Astrocyte (in vitro differentiated cells and primary cell): Measurements from ENCODE around the gene SPATA31E1. TPM values are rescaled to one million over a fixed set of nuclear protein-coding genes. Genes with fewer than 3 reads are reported as not detected.
"Not testable (repeated sequence)": the region's sequence is repeated elsewhere in the genome, so short reads cannot be mapped to it uniquely, and the experiment has no call there.

Source experiments
- DNase-seq: peaks from one replicate; pipeline ENCODE4 v3.0.0-alpha.2; 2010; ENCODE audit warnings: low read depth
- FAIRE-seq: peaks from 2 replicates; lab custom pipeline; 2011; peaks lifted over from hg19 to GRCh38; lab: Jason Lieb, UNC
- H2AFZ ChIP-seq: 2 replicates; pipeline ENCODE4 v1.6.0; 2012; ENCODE audit warnings: low read depth, low read length, inconsistent platforms
- H3K27ac ChIP-seq: 2 replicates; pipeline ENCODE4 v1.5.1; 2011; ENCODE audit warnings: low read depth, low read length, inconsistent platforms
- H3K27me3 ChIP-seq: 2 replicates; pipeline ENCODE4 v1.6.0; 2011; ENCODE audit warnings: low read length, inconsistent platforms; ENCODE audit not compliant: insufficient read depth
- H3K36me3 ChIP-seq: 2 replicates; pipeline ENCODE4 v1.5.1; 2011; ENCODE audit warnings: low read length, inconsistent platforms; ENCODE audit not compliant: insufficient read depth
- H3K4me1 ChIP-seq: 2 replicates; pipeline ENCODE4 v1.5.1; 2011; ENCODE audit warnings: low read length, inconsistent platforms; ENCODE audit not compliant: insufficient read depth
- H3K4me2 ChIP-seq: 2 replicates; pipeline ENCODE4 v1.6.0; 2012; ENCODE audit warnings: low read length, inconsistent platforms
- H3K4me3 ChIP-seq: 2 replicates; pipeline ENCODE4 v1.5.1; 2011; ENCODE audit warnings: low read depth, mild to moderate bottlenecking, low read length, inconsistent platforms; ENCODE audit not compliant: insufficient read depth
- H3K79me2 ChIP-seq: 2 replicates; pipeline ENCODE4 v1.6.0; 2012; ENCODE audit warnings: mild to moderate bottlenecking, low read length, inconsistent platforms; ENCODE audit not compliant: insufficient read depth
- H3K9ac ChIP-seq: 2 replicates; pipeline ENCODE4 v1.6.0; 2012; ENCODE audit warnings: mild to moderate bottlenecking, low read length, inconsistent platforms
- H3K9me3 ChIP-seq: 2 replicates; pipeline ENCODE4 v1.5.1; 2012; ENCODE audit warnings: low read depth, mild to moderate bottlenecking, low read length, inconsistent platforms; ENCODE audit not compliant: insufficient read depth
- H4K20me1 ChIP-seq: 2 replicates; pipeline ENCODE4 v1.6.0; 2012; ENCODE audit warnings: low read length, inconsistent platforms; ENCODE audit not compliant: insufficient read depth
- H3K27ac Mint-ChIP-seq: one replicate; pipeline ENCODE4 v1.8.0; 2021; ENCODE audit warnings: mild to moderate bottlenecking, mixed read lengths; ENCODE audit not compliant: unreplicated experiment
- H3K27me3 Mint-ChIP-seq: one replicate; pipeline ENCODE4 v1.8.0; 2021; ENCODE audit warnings: low read depth, mixed read lengths; ENCODE audit not compliant: unreplicated experiment
- H3K36me3 Mint-ChIP-seq: one replicate; pipeline ENCODE4 v1.8.0; 2021; ENCODE audit warnings: low read depth, mixed read lengths; ENCODE audit not compliant: unreplicated experiment
- H3K4me1 Mint-ChIP-seq: one replicate; pipeline ENCODE4 v1.8.0; 2021; ENCODE audit warnings: low read depth, mixed read lengths; ENCODE audit not compliant: unreplicated experiment
- H3K4me3 Mint-ChIP-seq: one replicate; pipeline ENCODE4 v1.8.0; 2021; ENCODE audit warnings: mild to moderate bottlenecking, moderate library complexity, mixed read lengths; ENCODE audit not compliant: unreplicated experiment
- H3K9me3 Mint-ChIP-seq: one replicate; pipeline ENCODE4 v1.8.0; 2021; ENCODE audit warnings: mild to moderate bottlenecking, mixed read lengths; ENCODE audit not compliant: unreplicated experiment
- EZH2 ChIP-seq: IDR thresholded peaks from 2 replicates; pipeline ENCODE4 v1.6.1; 2012; ENCODE audit warnings: mild to moderate bottlenecking, low read length, inconsistent platforms; ENCODE audit not compliant: insufficient read depth
- total RNA-seq: library from RNA; stranded (reverse); gene quantifications from 2 replicates; pipeline ENCODE4 v1.2.1, GENCODE V29; 2021
- TF ChIP-seq, protein P1 (sequence below): IDR thresholded peaks from 2 replicates; pipeline ENCODE4 v1.5.1; 2011; ENCODE audit warnings: low read depth, mild to moderate bottlenecking, inconsistent platforms, low read length, moderate library complexity; ENCODE audit not compliant: insufficient read depth

SPATA31E1 gene
- total RNA-seq, 1 donor from 2014 or later, result not detected

DNA sequence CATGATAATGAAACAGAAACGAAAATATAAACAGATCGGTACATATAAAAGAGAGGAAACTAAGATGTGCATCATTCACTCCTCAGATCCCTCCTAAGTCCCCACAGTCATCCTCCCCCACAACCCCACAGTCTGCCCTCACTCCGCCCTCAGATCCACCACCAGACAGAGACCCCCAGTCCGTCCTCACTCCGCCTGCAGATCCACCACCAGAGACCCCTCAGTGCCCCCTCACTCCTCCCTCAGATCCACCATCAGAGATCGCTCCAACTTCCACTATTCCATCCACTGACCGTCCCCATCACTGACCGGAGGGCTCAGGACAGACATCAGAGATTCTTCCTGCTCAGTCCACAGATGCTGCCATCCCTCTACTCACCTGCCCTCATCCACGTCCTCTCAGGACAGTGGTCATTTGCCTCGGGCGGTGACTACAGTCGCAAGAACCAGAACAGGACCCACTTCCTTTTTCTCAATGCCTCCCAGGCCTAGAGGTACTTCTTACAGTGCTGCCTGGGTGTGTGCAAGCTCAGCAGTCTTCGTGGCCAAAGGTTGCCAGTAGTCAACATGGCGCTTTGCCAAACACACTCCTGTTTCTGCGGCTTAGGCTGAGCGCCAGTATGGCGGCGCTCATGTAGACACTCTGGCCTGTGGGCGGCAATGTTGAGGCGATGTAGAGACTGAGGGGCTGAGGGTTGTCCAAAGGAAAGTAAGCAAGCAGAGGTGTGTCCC is 26.8 kb downstream of the SPATA31E1 start:
- FAIRE-seq (no peak), DNase-seq (no peak)
- Histone ChIP-seq H3K4me3 (no peak overlapping the region), H3K36me3 (no peaks in the 10 kb centered on the region), H3K27me3 (no peaks in the 10 kb centered on the region), H3K4me1 (no peaks in the 10 kb centered on the region), H3K79me2 (no peaks in the 10 kb centered on the region), H3K9ac (no peak overlapping the region), H4K20me1 (no peaks in the 10 kb centered on the region), H3K4me2 (no peak overlapping the region), H2AFZ (no peak overlapping the region), H3K27ac (no peak overlapping the region), H3K9me3 (no peaks in the 10 kb centered on the region)
- Mint-ChIP-seq H3K27ac (no peak overlapping the region), H3K4me1 (no peaks in the 10 kb centered on the region), H3K4me3 (no peak overlapping the region), H3K27me3 (peaks cover 3% of the 10 kb centered on the region), H3K9me3 (peaks cover 6% of the 10 kb centered on the region), H3K36me3 (no peaks in the 10 kb centered on the region)
- no peak for TF ChIP-seq EZH2
- TF ChIP-seq, protein P1, sequence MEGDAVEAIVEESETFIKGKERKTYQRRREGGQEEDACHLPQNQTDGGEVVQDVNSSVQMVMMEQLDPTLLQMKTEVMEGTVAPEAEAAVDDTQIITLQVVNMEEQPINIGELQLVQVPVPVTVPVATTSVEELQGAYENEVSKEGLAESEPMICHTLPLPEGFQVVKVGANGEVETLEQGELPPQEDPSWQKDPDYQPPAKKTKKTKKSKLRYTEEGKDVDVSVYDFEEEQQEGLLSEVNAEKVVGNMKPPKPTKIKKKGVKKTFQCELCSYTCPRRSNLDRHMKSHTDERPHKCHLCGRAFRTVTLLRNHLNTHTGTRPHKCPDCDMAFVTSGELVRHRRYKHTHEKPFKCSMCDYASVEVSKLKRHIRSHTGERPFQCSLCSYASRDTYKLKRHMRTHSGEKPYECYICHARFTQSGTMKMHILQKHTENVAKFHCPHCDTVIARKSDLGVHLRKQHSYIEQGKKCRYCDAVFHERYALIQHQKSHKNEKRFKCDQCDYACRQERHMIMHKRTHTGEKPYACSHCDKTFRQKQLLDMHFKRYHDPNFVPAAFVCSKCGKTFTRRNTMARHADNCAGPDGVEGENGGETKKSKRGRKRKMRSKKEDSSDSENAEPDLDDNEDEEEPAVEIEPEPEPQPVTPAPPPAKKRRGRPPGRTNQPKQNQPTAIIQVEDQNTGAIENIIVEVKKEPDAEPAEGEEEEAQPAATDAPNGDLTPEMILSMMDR, result no peak

DNA sequence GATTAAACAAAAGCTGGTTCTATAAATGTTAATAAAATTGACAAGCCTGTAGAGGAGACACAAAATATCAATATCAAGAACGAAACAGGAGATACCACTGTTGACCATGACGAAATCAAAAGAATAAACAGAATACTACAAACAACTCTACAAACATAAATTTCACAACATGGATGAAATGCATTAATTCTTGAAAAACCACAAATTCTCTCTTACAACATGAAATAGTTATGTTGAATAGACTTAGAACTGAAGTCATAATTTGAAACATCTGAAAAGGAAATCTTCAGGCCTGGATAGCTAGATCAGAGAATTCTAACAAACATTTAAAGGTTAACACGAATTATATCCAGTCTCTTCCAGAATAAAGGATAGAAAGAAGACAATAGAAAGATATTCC is 28.1 kb downstream of the SPATA31E1 start:
- DNase-seq (no peak), FAIRE-seq (no peak)
- Mint-ChIP-seq H3K9me3 (no peaks in the 10 kb centered on the region), H3K36me3 (no peaks in the 10 kb centered on the region), H3K27ac (no peak overlapping the region), H3K27me3 (no peaks in the 10 kb centered on the region), H3K4me1 (no peaks in the 10 kb centered on the region), H3K4me3 (no peak overlapping the region)
- H4K20me1 ChIP-seq, result no peaks in the 10 kb centered on the region
- no peaks in the 10 kb centered on the region for H3K4me1 ChIP-seq
- TF ChIP-seq, protein P1, result no peak
- no peak for TF ChIP-seq EZH2
- H3K4me2 ChIP-seq, result no peak overlapping the region
- no peaks in the 10 kb centered on the region for H3K79me2 ChIP-seq
- H3K27ac ChIP-seq, result no peak overlapping the region
- no peak overlapping the region for H3K9ac ChIP-seq
- H3K9me3 ChIP-seq, result no peaks in the 10 kb centered on the region
- H3K36me3 ChIP-seq, result no peaks in the 10 kb centered on the region
- no peak overlapping the region for H3K4me3 ChIP-seq
- no peak overlapping the region for H2AFZ ChIP-seq
- H3K27me3 ChIP-seq, result no peaks in the 10 kb centered on the region

DNA sequence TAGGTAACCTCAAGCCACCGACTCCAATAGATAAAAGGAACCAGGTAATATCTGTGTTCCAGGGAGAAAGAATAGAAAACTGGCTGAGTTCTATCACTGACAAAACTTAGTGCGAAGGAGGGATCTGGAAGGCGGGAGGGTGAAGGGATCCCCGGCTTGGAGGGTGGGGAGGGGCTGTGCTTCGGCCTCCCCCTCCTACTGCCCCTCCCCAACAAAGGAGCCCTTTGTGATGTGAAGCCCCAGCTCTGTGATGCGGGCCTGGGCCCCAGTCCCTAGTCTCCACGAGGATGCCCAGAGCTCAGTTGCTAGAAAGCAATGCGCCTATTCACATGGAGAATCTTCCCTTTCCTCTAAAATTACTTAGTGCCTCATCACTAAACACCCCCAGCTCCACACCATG is 35.0 kb downstream of the SPATA31E1 start, which contains the start of gene SPATA31C1:
Gene SPATA31C1, plus strand, starts transcription at position 301 of the 400 bp plus-strand sequence.
- H3K36me3 ChIP-seq, result not testable (repeated sequence)

DNA sequence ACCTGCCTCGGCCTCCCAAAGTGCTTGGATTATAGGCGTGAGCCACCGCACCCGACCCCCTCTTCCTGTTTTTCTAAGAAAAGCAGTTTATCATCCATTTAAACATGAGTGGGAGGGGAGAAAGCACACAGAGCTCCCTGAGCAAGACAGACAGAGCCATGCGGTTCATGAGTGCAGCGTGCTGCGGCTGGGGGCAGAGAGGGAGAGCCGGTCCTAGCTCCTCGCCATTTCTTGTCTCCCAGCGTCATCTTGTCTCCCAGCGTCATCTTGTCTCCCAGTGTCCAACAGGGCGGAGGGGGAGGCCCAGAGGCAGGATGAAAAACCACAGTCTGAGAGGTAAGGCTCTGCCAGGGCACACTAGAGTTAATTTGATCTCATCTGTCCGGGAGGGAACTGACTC is 36.3 kb downstream of the SPATA31E1 start:
- FAIRE-seq, H3K36me3 Mint-ChIP-seq, H3K79me2 ChIP-seq, H3K9me3 ChIP-seq, H3K27ac ChIP-seq, H3K9me3 Mint-ChIP-seq, H3K36me3 ChIP-seq, H3K4me1 ChIP-seq, H3K4me3 ChIP-seq, H3K27me3 ChIP-seq, DNase-seq, H3K27me3 Mint-ChIP-seq, H3K4me1 Mint-ChIP-seq, H2AFZ ChIP-seq, H3K4me3 Mint-ChIP-seq, H3K27ac Mint-ChIP-seq, H3K4me2 ChIP-seq, H4K20me1 ChIP-seq, H3K9ac ChIP-seq: not testable (repeated sequence)

More for the DNA sequence above, 35.0 kb downstream of the SPATA31E1 start, which contains the start of gene SPATA31C1:
- not testable (repeated sequence) for H3K4me2 ChIP-seq, H3K9me3 ChIP-seq, FAIRE-seq, H2AFZ ChIP-seq, H3K4me1 ChIP-seq, DNase-seq, H3K4me3 Mint-ChIP-seq, H3K27ac ChIP-seq, H3K36me3 Mint-ChIP-seq, H4K20me1 ChIP-seq, H3K27me3 ChIP-seq, H3K9ac ChIP-seq, H3K4me3 ChIP-seq, H3K79me2 ChIP-seq, H3K27ac Mint-ChIP-seq, H3K27me3 Mint-ChIP-seq, H3K9me3 Mint-ChIP-seq, H3K4me1 Mint-ChIP-seq
